OCI-LY1 (cell line): Measurements from ENCODE around the gene VPS35.

Source experiments
- H2AFZ ChIP-seq: fragments of 200-600 bp; sonication (generic), shearing (Covaris generic); 2 replicates; pipeline ENCODE4 v1.6.0; 2014; ENCODE audit warnings: antibody characterized with exemption, mild to moderate bottlenecking, low read length
- H3F3A ChIP-seq: fragments of 200-600 bp; sonication (generic), shearing (Covaris generic); 2 replicates; pipeline ENCODE4 v1.6.0; 2014; ENCODE audit warnings: mild to moderate bottlenecking, antibody characterized with exemption, low read length, moderate library complexity; ENCODE audit not compliant: insufficient read depth
- H3K27ac ChIP-seq: fragments of 200-600 bp; sonication (generic); 2 replicates; pipeline ENCODE4 v1.5.1; 2014; ENCODE audit warnings: low read length, mixed run types, mild to moderate bottlenecking, low read depth; ENCODE audit not compliant: poor library complexity, severe bottlenecking
- H3K27me3 ChIP-seq: fragments of 200-600 bp; sonication (generic); 2 replicates; pipeline ENCODE4 v1.6.0; 2014; ENCODE audit warnings: antibody characterized with exemption, mild to moderate bottlenecking, low read length, moderate library complexity; ENCODE audit not compliant: insufficient read depth
- H3K36me3 ChIP-seq: fragments of 200-600 bp; sonication (generic); 2 replicates; pipeline ENCODE4 v1.6.1; 2014; ENCODE audit warnings: mild to moderate bottlenecking, antibody characterized with exemption, low read length, moderate library complexity, mixed read lengths; ENCODE audit not compliant: insufficient read depth
- H3K4me1 ChIP-seq: fragments of 200-600 bp; sonication (generic); 2 replicates; pipeline ENCODE4 v1.5.1; 2014; ENCODE audit warnings: mild to moderate bottlenecking, low read length, moderate library complexity; ENCODE audit not compliant: insufficient read depth, severe bottlenecking
- H3K4me2 ChIP-seq: fragments of 200-600 bp; sonication (generic), shearing (Covaris generic); 2 replicates; pipeline ENCODE4 v1.6.1; 2014; ENCODE audit warnings: low read length
- H3K4me3 ChIP-seq: fragments of 200-600 bp; sonication (generic); 2 replicates; pipeline ENCODE4 v1.5.1; 2014; ENCODE audit warnings: low read length, low read depth, mild to moderate bottlenecking, mixed read lengths; ENCODE audit not compliant: poor library complexity, severe bottlenecking
- H3K79me2 ChIP-seq: fragments of 200-600 bp; shearing (Covaris generic); 2 replicates; pipeline ENCODE4 v1.6.1; 2016; ENCODE audit warnings: mixed run types, low read length, mixed read lengths; ENCODE audit not compliant: insufficient read depth
- H3K9ac ChIP-seq: fragments of 200-600 bp; sonication (generic), shearing (Covaris generic); 2 replicates; pipeline ENCODE4 v1.6.1; 2014; ENCODE audit warnings: mild to moderate bottlenecking, low read length, mixed read lengths
- H3K9me2 ChIP-seq: fragments of 200-600 bp; sonication (generic), shearing (Covaris generic); 2 replicates; pipeline ENCODE4 v1.6.1; 2014; ENCODE audit warnings: low read depth, mild to moderate bottlenecking, low read length, mixed read lengths
- H3K9me3 ChIP-seq: fragments of 200-600 bp; shearing (Covaris generic); 2 replicates; pipeline ENCODE4 v1.6.1; 2014; ENCODE audit warnings: low read length, mixed read lengths
- H4K20me1 ChIP-seq: fragments of 200-600 bp; sonication (generic), shearing (Covaris generic); 2 replicates; pipeline ENCODE4 v1.6.0; 2016; ENCODE audit warnings: mild to moderate bottlenecking, low read length; ENCODE audit not compliant: insufficient read depth
- EZH2 ChIP-seq: fragments of 200-600 bp; sonication (generic), shearing (Covaris generic); IDR thresholded peaks from 2 replicates; pipeline ENCODE4 v1.8.0; 2017; ENCODE audit warnings: borderline replicate concordance, mixed run types, mild to moderate bottlenecking, antibody characterized with exemption, low read length, moderate library complexity, mixed read lengths
- TF ChIP-seq, protein P1 (sequence below): fragments of 200-600 bp; sonication (generic), shearing (Covaris generic); IDR thresholded peaks from 2 replicates; pipeline ENCODE4 v1.5.1; 2017; ENCODE audit warnings: mild to moderate bottlenecking, antibody characterized with exemption, low read length, moderate library complexity, mixed read lengths

VPS35 gene

GRCh38 chr16:46696957-46697356 lies 8.0 kb upstream of the VPS35 start:
- H2AFZ ChIP-seq: no peak overlapping the region
- H3K4me2 ChIP-seq: no peak overlapping the region
- TF ChIP-seq EZH2: no peak
- TF ChIP-seq, protein P1, sequence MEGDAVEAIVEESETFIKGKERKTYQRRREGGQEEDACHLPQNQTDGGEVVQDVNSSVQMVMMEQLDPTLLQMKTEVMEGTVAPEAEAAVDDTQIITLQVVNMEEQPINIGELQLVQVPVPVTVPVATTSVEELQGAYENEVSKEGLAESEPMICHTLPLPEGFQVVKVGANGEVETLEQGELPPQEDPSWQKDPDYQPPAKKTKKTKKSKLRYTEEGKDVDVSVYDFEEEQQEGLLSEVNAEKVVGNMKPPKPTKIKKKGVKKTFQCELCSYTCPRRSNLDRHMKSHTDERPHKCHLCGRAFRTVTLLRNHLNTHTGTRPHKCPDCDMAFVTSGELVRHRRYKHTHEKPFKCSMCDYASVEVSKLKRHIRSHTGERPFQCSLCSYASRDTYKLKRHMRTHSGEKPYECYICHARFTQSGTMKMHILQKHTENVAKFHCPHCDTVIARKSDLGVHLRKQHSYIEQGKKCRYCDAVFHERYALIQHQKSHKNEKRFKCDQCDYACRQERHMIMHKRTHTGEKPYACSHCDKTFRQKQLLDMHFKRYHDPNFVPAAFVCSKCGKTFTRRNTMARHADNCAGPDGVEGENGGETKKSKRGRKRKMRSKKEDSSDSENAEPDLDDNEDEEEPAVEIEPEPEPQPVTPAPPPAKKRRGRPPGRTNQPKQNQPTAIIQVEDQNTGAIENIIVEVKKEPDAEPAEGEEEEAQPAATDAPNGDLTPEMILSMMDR: no peak
- no peak overlapping the region for H3K27ac ChIP-seq
- H3K27me3 ChIP-seq: no peaks in the 10 kb centered on the region
- H3K36me3 ChIP-seq: peaks cover 77% of the 10 kb centered on the region
- H3K9me3 ChIP-seq: no peaks in the 10 kb centered on the region
- H3K9me2 ChIP-seq: no peaks in the 10 kb centered on the region
- H3F3A ChIP-seq: no peaks in the 10 kb centered on the region
- no peak overlapping the region for H3K9ac ChIP-seq
- H4K20me1 ChIP-seq: no peaks in the 10 kb centered on the region
- no peak overlapping the region for H3K4me3 ChIP-seq
- peaks cover 5% of the 10 kb centered on the region for H3K4me1 ChIP-seq
- H3K79me2 ChIP-seq: peaks cover 4% of the 10 kb centered on the region

DNA sequence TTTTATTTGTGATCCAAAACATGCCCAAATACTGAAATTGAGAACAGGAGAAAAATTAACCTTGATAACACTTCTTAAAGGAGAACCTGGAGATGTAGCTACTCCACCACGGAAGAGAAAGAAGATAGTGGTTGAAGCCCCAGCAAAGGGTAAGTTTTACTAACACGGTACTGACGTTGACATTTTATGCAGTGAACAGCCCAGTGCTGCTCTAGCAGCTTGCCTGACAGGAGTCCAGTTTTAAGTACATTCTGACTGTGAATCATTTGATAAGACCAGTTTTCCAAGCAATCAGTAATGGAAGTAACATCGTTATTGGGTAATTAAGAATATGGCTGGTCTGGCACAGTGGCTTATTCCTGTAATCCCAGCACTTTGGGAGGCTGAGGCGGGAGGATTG lies 7.0 kb upstream of the VPS35 start:
- Histone ChIP-seq H3K9me2 (no peaks in the 10 kb centered on the region), H3K36me3 (peaks cover 87% of the 10 kb centered on the region), H3K4me3 (no peak overlapping the region), H3K9me3 (no peaks in the 10 kb centered on the region), H3K27me3 (no peaks in the 10 kb centered on the region), H3K9ac (no peak overlapping the region), H4K20me1 (no peaks in the 10 kb centered on the region), H3K79me2 (peaks cover 14% of the 10 kb centered on the region), H3F3A (no peaks in the 10 kb centered on the region), H2AFZ (no peak overlapping the region), H3K27ac (no peak overlapping the region), H3K4me2 (no peak overlapping the region), H3K4me1 (peaks cover 15% of the 10 kb centered on the region)
- no peak for TF ChIP-seq EZH2
- TF ChIP-seq, protein P1: no peak

- Histone ChIP-seq H3K9me2 (no peaks in the 10 kb centered on the region), H3K4me3 (no peak overlapping the region), H4K20me1 (no peaks in the 10 kb centered on the region), H3K4me2 (no peak overlapping the region), H2AFZ (no peak overlapping the region), H3K36me3 (peaks cover 72% of the 10 kb centered on the region), H3K9me3 (no peaks in the 10 kb centered on the region), H3K9ac (no peak overlapping the region), H3K4me1 (peaks cover 21% of the 10 kb centered on the region), H3K27ac (no peak overlapping the region), H3F3A (no peaks in the 10 kb centered on the region), H3K27me3 (no peaks in the 10 kb centered on the region), H3K79me2 (peaks cover 23% of the 10 kb centered on the region)
- TF ChIP-seq, protein P1: no peak
- TF ChIP-seq EZH2: no peak
Observed at GRCh38 chr16:46693598-46693997, 4.6 kb upstream of the VPS35 start.
